Embryonic facial prominence (tissue), 1 donor: Measurements from ENCODE around the gene GPS1.

Experiments
- DNase-seq: peaks from one replicate; pipeline ENCODE4 v3.0.0-alpha.2; 2016; ENCODE audit errors: extremely low spot score

The GPS1 gene

GRCh38 chr17:82058855-82059249 lies 7.2 kb downstream of the GPS1 start:
- no peak for DNase-seq

- DNase-seq: no peak
These were observed 7.7 kb downstream of the GPS1 start for GRCh38 chr17:82059272-82060000.

GRCh38 chr17:82060001-82060380 lies 8.3 kb downstream of the GPS1 start:
- no peak for DNase-seq

- DNase-seq: no peak
These were observed 8.9 kb downstream of the GPS1 start for GRCh38 chr17:82060614-82061013.

- DNase-seq: no peak
These were observed 9.6 kb downstream of the GPS1 start for GRCh38 chr17:82061047-82061925.

- no peak for DNase-seq
These were observed 10.6 kb downstream of the GPS1 start for GRCh38 chr17:82062076-82062983.

GRCh38 chr17:82062984-82063368 lies 11.3 kb downstream of the GPS1 start:
- no peak for DNase-seq

- DNase-seq: no peak
These were observed 12.0 kb downstream of the GPS1 start for GRCh38 chr17:82063424-82064415.

GRCh38 chr17:82064433-82065192 lies 12.9 kb downstream of the GPS1 start:
- DNase-seq: no peak

- no peak for DNase-seq
These were observed 13.5 kb downstream of the GPS1 start for GRCh38 chr17:82065193-82065637.

- DNase-seq: no peak
These were observed 14.1 kb downstream of the GPS1 start, which contains the start of gene DUS1L for GRCh38 chr17:82065638-82066303. TSS of gene DUS1L (minus strand) at chr17:82065804. CDS start at chr17:82065059, 745 bp downstream.

- no peak for DNase-seq
These were observed 18.9 kb downstream of the GPS1 start for GRCh38 chr17:82070611-82071010.

- no peak for DNase-seq
These were observed 21.1 kb downstream of the GPS1 start for GRCh38 chr17:82072827-82073226.

GRCh38 chr17:82073446-82073845 lies 21.7 kb downstream of the GPS1 start:
- no peak for DNase-seq

GRCh38 chr17:82076018-82076784 lies 24.5 kb downstream of the GPS1 start:
- DNase-seq: no peak

- DNase-seq: no peak
These were observed 25.3 kb downstream of the GPS1 start for GRCh38 chr17:82076785-82077591.

- no peak for DNase-seq
These were observed 26.1 kb downstream of the GPS1 start for GRCh38 chr17:82077617-82078358.
